NB4 (cell line): ENCODE data around the gene SLC35E1.

ENCODE experiments used
- CTCF ChIP-seq: IDR thresholded peaks from one replicate; pipeline ENCODE4 v1.5.1; 2012; ENCODE audit warnings: low read depth, low read length
- MAX ChIP-seq: IDR thresholded peaks from 2 replicates; pipeline ENCODE4 v1.6.1; 2011; ENCODE audit warnings: low read depth, low read length
- MYC ChIP-seq: IDR thresholded peaks from 2 replicates; pipeline ENCODE4 v1.6.1; 2011; ENCODE audit warnings: low read depth, low read length
- POLR2A ChIP-seq: IDR thresholded peaks from 2 replicates; pipeline ENCODE4 v1.6.1; 2011; ENCODE audit warnings: mild to moderate bottlenecking; ENCODE audit not compliant: insufficient read length; ENCODE audit errors: extremely low read depth

- TF ChIP-seq CTCF (no peak), MYC (no peak), POLR2A (no peak), MAX (no peak)
Observed at GRCh38 chr19:16581971-16582343, 9.7 kb upstream of the SLC35E1 start.
